C4-2B (cell line): ENCODE data around the gene ZNF155.

Experiments
- H3K27ac ChIP-seq: fragments of 450-650 bp; 2 replicates; pipeline ENCODE4 v1.5.1; 2017
- ZFX ChIP-seq: fragments of 450-650 bp; IDR thresholded peaks from 2 replicates; pipeline ENCODE4 v1.6.1; 2017
- TF ChIP-seq, protein P1 (sequence below): fragments of 450-650 bp; conservative IDR thresholded peaks from 2 replicates; pipeline ENCODE4 v1.5.1; 2017; ENCODE audit warnings: mild to moderate bottlenecking

The ZNF155 gene

DNA sequence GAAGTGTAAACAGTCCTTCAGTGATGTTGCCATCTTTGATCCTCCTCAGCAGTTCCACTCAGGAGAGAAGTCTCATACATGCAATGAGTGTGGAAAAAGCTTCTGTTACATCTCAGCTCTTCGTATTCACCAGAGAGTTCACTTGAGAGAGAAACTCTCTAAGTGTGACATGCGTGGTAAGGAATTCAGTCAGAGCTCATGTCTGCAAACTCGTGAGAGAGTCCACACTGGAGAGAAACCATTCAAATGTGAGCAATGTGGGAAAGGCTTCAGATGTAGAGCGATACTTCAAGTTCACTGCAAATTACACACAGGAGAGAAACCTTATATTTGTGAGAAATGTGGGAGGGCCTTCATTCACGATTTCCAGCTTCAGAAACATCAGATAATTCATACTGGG lies 26.5 kb downstream of the ZNF155 start:
- no peak overlapping the region for H3K27ac ChIP-seq
- no peak for TF ChIP-seq ZFX
- TF ChIP-seq, protein P1, sequence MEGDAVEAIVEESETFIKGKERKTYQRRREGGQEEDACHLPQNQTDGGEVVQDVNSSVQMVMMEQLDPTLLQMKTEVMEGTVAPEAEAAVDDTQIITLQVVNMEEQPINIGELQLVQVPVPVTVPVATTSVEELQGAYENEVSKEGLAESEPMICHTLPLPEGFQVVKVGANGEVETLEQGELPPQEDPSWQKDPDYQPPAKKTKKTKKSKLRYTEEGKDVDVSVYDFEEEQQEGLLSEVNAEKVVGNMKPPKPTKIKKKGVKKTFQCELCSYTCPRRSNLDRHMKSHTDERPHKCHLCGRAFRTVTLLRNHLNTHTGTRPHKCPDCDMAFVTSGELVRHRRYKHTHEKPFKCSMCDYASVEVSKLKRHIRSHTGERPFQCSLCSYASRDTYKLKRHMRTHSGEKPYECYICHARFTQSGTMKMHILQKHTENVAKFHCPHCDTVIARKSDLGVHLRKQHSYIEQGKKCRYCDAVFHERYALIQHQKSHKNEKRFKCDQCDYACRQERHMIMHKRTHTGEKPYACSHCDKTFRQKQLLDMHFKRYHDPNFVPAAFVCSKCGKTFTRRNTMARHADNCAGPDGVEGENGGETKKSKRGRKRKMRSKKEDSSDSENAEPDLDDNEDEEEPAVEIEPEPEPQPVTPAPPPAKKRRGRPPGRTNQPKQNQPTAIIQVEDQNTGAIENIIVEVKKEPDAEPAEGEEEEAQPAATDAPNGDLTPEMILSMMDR, result no peak

- H3K27ac ChIP-seq, result no peak overlapping the region
- TF ChIP-seq, protein P1, result no peak
- no peak for TF ChIP-seq ZFX
These were observed 35.5 kb downstream of the ZNF155 start for GRCh38 chr19:44019498-44019897.

GRCh38 chr19:44021221-44021620 lies 37.2 kb downstream of the ZNF155 start:
- TF ChIP-seq, protein P1, result no peak
- H3K27ac ChIP-seq, result no peak overlapping the region

DNA sequence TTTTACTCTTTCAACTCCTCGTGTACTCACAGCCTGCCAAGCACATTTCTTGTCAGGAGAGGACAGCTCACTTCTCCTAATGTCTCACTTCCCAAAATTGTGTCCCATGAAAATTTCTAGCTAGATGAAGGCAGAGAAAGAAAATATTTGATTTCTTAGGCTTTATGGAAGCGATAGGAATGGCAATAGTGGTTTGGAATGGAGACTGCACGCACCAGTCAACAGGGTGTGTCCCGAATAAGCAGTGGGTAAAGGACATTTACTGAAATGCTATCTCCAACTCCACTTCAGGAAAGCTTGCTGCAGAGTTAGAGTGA lies 40.9 kb downstream of the ZNF155 start:
- peak overlapping the region; percentile 66 for H3K27ac ChIP-seq

DNA sequence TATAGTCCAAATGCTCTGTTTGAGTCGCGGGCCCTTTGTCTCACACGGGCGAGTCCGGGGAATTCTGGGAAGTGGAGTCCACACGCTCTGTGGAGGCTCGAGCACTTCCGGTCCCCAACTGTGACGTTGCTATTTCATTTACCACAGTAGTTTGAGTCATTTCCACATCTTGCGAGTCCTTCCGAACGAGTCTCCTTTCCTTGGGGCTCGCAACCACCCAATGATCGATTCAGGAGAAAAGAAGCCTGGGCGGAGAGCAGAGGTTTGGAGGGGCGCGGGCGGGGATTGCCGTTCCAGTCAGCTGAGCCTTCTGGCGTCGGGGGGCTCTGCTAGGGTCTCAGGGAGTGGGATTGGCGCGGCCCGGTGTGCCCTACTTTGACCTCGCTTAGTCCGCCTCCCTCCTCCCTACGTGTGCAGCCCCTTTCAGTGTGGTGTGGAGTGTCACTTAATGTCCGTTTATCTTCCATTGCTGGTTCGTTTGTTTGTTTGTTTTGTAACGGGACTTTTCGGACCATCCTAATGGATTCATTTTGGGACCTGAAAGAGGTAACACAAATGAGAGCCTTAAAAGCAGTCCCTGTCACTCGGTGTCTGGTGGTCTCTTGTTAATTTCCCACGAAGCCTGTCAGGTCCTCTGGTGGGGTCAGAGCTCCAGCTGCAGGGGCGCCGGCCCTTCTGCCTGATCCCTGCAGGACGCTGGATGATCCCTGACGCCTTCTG lies 41.4 kb downstream of the ZNF155 start, which contains the start of gene ZNF222:
Gene ZNF222, plus strand, starts transcription at position 163 of the 720 bp plus-strand sequence. Its CDS starts 58 bp downstream, at position 221.
- H3K27ac ChIP-seq, result peak within 1 kb of the TSS; percentile 66
- no peak for TF ChIP-seq ZFX
- TF ChIP-seq, protein P1, result no peak

More for the DNA sequence above, 40.9 kb downstream of the ZNF155 start:
- TF ChIP-seq ZFX, result no peak
- TF ChIP-seq, protein P1, result no peak

- no peak overlapping the region for H3K27ac ChIP-seq
These were observed 42.6 kb downstream of the ZNF155 start for GRCh38 chr19:44026622-44027021.

GRCh38 chr19:44032001-44032610 lies 48.1 kb downstream of the ZNF155 start:
- H3K27ac ChIP-seq, result no peak overlapping the region
- TF ChIP-seq, protein P1, result no peak
- TF ChIP-seq ZFX, result no peak

More at GRCh38 chr19:44026622-44027021, 42.6 kb downstream of the ZNF155 start:
- TF ChIP-seq ZFX, result no peak
- TF ChIP-seq, protein P1, result no peak
